HG02610 (cell line): ENCODE results near the gene TMEM135.
"Not testable (repeated sequence)": the region's sequence is repeated elsewhere in the genome, so short reads cannot be mapped to it uniquely, and the experiment has no call there.

ENCODE experiments used
- ATAC-seq: cut with Tn5 transposase; IDR thresholded peaks from one replicate; pipeline ENCODE4 v1.9.1; 2021; ENCODE audit warnings: mild to moderate bottlenecking, moderate library complexity; ENCODE audit not compliant: unreplicated experiment

Gene TMEM135

GRCh38 chr11:87076260-87076783 is 38.6 kb downstream of the TMEM135 start:
- no peak for ATAC-seq

DNA sequence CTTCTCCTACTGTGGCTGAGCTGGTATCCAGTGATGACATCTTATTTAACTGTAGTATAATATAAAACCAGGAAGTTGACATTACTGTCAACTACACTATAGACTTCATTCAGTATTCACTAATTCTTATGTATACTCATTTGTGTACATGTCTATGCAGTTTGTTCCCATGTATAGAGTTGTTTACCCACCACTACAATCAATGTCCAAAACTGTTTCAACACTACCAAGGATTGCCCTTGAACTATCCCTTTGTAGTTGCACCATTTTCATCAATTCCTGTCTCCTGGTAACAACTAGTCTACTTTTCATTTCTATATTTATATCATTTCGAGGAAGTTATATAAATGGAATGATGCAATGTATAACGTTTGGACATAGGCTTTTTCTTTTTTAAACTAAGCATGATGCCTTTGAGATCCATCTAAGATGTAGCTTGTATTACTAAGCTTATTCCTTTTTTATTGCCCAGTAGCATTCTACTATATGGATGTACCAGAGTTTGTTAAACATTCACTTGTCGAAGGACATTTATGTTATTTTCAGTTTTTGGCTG is 39.2 kb downstream of the TMEM135 start:
- no peak for ATAC-seq

DNA sequence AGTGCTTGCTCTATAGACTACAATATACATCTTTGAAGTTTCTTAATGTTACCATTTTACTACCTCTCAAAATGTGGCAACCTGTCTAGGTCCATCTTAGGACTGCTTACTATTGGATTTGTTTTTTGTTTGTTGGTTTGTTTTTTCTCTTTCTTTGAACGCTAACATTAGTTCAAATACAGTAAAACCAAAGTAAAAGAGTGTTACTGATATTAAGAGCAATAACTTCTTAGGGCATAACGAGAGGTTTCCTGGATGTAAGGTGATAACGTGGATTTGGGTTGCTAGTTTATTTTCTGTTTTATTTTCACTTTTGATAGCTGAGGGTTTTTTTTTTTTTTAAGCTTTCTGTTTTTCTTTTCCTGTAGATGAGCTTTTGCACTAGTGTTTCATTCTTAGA is 43.6 kb downstream of the TMEM135 start:
- ATAC-seq, result peak; percentile 73

DNA sequence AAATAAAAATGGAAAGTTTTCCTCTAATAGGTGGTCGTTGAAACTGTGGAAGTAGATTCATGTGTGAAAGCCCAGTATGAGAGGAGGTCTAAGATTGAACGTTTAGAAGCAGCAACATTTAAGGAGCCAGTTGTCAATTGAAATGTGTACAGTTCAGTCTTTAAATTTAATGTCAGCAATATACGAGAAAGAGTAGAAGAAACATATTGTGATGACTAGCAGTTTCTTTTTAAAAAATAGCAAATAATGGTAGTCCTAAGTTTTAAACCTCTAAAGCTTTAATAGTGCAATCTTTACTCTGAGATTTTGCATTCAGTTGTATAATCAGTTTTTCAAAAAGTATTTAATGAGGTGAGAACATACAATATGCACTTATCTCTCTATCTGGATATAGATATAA is 44.9 kb downstream of the TMEM135 start:
- no peak for ATAC-seq

- no peak for ATAC-seq
Observed at GRCh38 chr11:87083029-87083428, 45.3 kb downstream of the TMEM135 start.

GRCh38 chr11:87092159-87092558 is 54.4 kb downstream of the TMEM135 start:
- ATAC-seq, result no peak

- no peak for ATAC-seq
Observed at GRCh38 chr11:87092567-87092966, 54.8 kb downstream of the TMEM135 start.

GRCh38 chr11:87097582-87097981 is 59.8 kb downstream of the TMEM135 start:
- ATAC-seq, result peak; percentile 97

GRCh38 chr11:87101956-87102580 is 64.3 kb downstream of the TMEM135 start:
- no peak for ATAC-seq

DNA sequence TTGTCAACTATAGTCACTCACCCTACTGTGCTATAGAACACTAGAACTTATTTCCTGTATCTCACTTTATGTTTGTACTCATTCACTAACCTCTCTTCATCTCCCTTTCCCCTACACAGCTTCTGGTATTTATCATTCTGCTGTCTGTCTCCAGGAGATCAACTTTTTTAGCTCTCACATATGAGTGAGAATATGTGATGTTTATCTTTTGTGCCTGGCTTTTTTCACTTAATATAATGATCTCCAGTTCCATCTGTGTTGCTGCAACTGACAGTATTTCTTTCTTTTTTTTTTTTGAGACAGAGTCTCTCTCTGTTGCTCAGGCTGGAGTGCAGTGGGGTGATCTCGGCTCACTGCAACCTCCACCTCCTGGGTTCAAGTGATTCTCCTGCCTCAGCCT is 68.1 kb downstream of the TMEM135 start:
- not testable (repeated sequence) for ATAC-seq

DNA sequence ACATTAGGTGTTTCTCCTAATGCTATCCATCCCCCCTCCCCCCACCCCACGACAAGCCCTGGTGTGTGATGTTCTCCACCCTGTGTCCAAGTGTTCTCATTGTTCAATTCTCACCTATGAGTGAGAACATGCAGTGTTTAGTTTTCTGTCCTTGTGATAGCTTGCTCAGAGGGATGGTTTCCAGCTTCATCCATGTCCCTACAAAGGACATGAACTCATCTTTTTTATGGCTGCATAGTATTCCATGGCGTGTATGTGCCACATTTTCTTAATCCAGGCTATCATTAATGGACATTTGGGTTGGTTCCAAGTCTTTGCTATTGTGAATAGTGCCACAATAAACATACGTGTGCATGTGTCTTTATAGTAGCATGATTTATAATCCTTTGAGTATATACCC is 69.6 kb downstream of the TMEM135 start:
- ATAC-seq, result not testable (repeated sequence)

- no peak for ATAC-seq
Observed at GRCh38 chr11:87110443-87111131, 72.9 kb downstream of the TMEM135 start.

- no peak for ATAC-seq
Observed at GRCh38 chr11:87114093-87114492, 76.4 kb downstream of the TMEM135 start.

DNA sequence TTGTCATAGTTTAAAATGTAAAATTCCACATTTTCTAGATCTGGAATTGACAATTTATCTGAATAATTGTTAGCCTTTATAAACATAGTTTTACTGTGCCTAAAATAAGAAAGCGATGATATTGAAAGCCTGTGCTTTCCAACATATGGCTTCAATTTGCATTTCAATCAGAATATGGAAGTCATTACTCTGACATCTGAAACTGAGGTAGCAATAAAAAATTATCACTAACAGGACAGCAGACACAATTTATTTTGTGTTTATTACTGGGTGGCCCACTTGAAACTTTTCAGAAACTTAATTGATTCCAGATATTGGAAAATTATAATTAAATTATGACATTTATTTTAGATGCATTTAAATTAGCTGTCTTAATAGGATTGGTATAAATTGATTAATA is 78.5 kb downstream of the TMEM135 start:
- ATAC-seq, result no peak

- no peak for ATAC-seq
Observed at GRCh38 chr11:87120937-87121336, 83.2 kb downstream of the TMEM135 start.

DNA sequence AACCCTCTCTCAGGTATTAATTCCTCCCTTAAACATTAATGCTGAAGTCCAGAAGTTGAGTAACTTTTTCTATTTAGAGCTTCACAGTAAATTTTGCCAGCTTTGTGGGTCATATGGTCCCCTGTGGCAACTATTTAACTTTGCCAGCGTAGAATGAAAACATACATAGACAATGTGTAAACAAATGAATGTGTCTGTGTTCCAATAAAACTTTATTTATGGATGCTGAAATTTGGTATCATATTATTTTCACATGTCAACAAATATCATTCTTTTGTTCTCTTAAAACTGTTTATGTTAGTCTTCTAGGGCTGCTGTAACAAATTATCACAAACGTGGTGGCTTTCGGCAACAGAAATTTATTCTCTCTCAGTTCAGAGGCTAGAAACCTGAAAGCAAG is 85.1 kb downstream of the TMEM135 start:
- ATAC-seq, result no peak

GRCh38 chr11:87125257-87125656 is 87.5 kb downstream of the TMEM135 start:
- ATAC-seq, result no peak

DNA sequence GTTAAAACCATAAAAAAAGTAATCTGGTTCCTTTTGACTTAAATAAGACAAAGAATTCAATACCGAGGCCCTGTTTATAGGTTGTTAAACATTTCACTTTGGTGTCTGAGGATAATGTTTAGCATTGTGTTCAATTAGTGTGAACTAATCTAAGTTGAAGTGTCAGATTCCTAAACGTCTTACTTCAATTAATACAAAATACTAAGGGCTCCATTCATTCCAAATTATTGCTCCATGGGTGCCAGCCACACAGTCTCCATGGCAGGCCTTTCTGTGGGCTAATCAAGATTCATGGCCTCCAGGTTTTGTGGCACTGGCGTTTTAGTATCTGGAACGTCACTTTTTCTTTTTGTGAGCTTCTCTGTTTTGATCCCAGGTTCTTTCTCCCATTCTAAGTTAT is 89.4 kb downstream of the TMEM135 start:
- ATAC-seq, result no peak

DNA sequence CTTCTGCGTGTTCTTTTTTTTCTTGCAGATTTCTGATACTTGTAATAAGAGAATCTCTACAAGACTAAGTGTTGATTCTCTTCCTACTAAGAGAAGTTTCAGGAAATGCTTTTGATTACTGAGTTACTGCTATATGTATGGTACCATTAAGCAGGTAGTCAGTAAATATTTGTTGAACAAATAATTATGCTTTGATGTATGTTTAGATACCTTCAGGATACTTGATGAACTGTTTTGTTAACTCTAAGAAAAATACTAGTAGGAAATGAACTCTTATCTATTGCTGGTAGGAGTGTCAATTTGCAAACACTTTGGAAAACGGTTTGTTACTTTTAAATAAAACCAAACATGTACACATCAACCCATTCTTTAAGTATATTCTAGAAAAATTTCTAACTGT is 90.6 kb downstream of the TMEM135 start:
- no peak for ATAC-seq

- no peak for ATAC-seq
Observed at GRCh38 chr11:87134524-87135106, 96.9 kb downstream of the TMEM135 start.

GRCh38 chr11:87136236-87136635 is 98.5 kb downstream of the TMEM135 start:
- ATAC-seq, result no peak

DNA sequence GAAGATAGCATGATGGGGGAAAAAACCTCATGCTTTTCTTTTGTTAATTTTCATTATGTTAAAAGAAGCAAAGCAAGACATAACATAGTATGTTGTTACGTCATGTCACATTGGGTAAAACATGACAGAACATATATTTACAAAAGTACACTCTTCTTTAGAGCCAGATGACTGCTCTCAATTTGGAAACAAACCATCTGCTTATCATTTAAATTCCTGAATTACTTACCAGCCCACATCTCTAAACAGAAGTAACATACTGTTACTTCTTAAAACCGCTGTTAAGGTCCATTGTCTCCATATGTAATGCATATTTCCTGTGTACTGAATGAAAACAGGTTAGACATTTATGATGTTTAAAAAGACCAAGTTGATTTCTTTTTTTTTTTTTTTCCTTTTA is 100.0 kb downstream of the TMEM135 start:
- no peak for ATAC-seq
